Brain microvascular endothelial cell (primary cell): ENCODE data around the gene CNPY1.

Experiments used
- DNase-seq: peaks from one replicate; pipeline ENCODE4 v3.0.0-alpha.2; 2020
- H3K27ac ChIP-seq: fragments of 250-450 bp; sonication (Bioruptor Pico); 2 replicates; pipeline ENCODE4 v1.5.1; 2020; ENCODE audit warnings: mild to moderate bottlenecking, moderate library complexity
- H3K27me3 ChIP-seq: fragments of 250-450 bp; sonication (Bioruptor Pico); replicated peaks from 2 replicates; pipeline ENCODE4 v1.5.1; 2020; ENCODE audit warnings: mild to moderate bottlenecking
- H3K36me3 ChIP-seq: fragments of 250-450 bp; sonication (Bioruptor Pico); replicated peaks from 2 replicates; pipeline ENCODE4 v1.5.1; 2020; ENCODE audit warnings: mild to moderate bottlenecking
- H3K4me3 ChIP-seq: 2 replicates; pipeline ENCODE4 v1.5.1; 2011; ENCODE audit warnings: low read depth, mild to moderate bottlenecking, control low read depth, low read length, moderate library complexity
- CTCF ChIP-seq: IDR thresholded peaks from 2 replicates; pipeline ENCODE4 v1.5.1; 2011; ENCODE audit warnings: low read depth, mild to moderate bottlenecking, moderate library complexity, low read length, control low read depth, inconsistent platforms; ENCODE audit errors: missing control alignments
- in situ Hi-C: cut with HindIII; loops from 2 replicates; pipeline ENCODE4 v1.10.0; 2017; ENCODE audit warnings: low sequenced_read_pairs, low pct_ligation_motif_present

The CNPY1 gene

GRCh38 chr7:155458878-155459699 is 87.3 kb downstream of the CNPY1 start:
- no peaks in the 10 kb centered on the region for H3K36me3 ChIP-seq

DNA sequence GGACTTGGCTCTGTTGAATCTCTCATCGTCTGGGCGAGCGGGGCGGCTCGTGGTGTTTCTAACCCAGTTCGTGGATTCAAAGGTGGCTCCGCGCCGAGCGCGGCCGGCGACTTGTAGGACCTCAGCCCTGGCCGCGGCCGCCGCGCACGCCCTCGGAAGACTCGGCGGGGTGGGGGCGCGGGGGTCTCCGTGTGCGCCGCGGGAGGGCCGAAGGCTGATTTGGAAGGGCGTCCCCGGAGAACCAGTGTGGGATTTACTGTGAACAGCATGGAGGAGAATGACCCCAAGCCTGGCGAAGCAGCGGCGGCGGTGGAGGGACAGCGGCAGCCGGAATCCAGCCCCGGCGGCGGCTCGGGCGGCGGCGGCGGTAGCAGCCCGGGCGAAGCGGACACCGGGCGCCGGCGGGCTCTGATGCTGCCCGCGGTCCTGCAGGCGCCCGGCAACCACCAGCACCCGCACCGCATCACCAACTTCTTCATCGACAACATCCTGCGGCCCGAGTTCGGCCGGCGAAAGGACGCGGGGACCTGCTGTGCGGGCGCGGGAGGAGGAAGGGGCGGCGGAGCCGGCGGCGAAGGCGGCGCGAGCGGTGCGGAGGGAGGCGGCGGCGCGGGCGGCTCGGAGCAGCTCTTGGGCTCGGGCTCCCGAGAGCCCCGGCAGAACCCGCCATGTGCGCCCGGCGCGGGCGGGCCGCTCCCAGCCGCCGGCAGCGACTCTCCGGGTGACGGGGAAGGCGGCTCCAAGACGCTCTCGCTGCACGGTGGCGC is 88.1 kb downstream of the CNPY1 start, which contains the start of gene EN2:
Gene EN2, plus strand, starts transcription at position 19 of the 767 bp plus-strand sequence. Its CDS starts 249 bp downstream, at position 268.
- H3K36me3 ChIP-seq: no peaks in the 10 kb centered on the region
- in situ Hi-C loops: no loop called here
- H3K4me3 ChIP-seq: peak within 1 kb of the TSS; percentile 30
- TF ChIP-seq CTCF: no peak
- H3K27ac ChIP-seq: no peak within 1 kb of the TSS
- no peak for DNase-seq
- peaks cover 92% of the 10 kb centered on the region for H3K27me3 ChIP-seq

More at GRCh38 chr7:155458878-155459699, 87.3 kb downstream of the CNPY1 start:
- Histone ChIP-seq H3K27me3 (peaks cover 92% of the 10 kb centered on the region), H3K27ac (no peak overlapping the region), H3K4me3 (no peak overlapping the region)
- DNase-seq: no peak
- in situ Hi-C loops: no loop called here
- no peak for TF ChIP-seq CTCF

- no peak for DNase-seq
- no peaks in the 10 kb centered on the region for H3K36me3 ChIP-seq
- peaks cover 93% of the 10 kb centered on the region for H3K27me3 ChIP-seq
- in situ Hi-C loops: no loop called here
- H3K4me3 ChIP-seq: no peak overlapping the region
- no peak overlapping the region for H3K27ac ChIP-seq
- TF ChIP-seq CTCF: no peak
These were observed 88.7 kb downstream of the CNPY1 start for GRCh38 chr7:155457544-155458110.

GRCh38 chr7:155456738-155457543 is 89.4 kb downstream of the CNPY1 start:
- no peak for TF ChIP-seq CTCF
- Histone ChIP-seq H3K27ac (no peak overlapping the region), H3K27me3 (peaks cover 94% of the 10 kb centered on the region), H3K36me3 (no peaks in the 10 kb centered on the region), H3K4me3 (peak overlapping the region; percentile 30)
- in situ Hi-C loops: no loop called here
- peak; percentile 8 for DNase-seq
